HG03135 (cell line): ENCODE measurements around the gene ZFP28.

Source experiments
- ATAC-seq: cut with Tn5 transposase; IDR thresholded peaks from one replicate; pipeline ENCODE4 v1.9.1; 2021; ENCODE audit warnings: mild to moderate bottlenecking, moderate library complexity; ENCODE audit not compliant: unreplicated experiment

ZFP28 gene

GRCh38 chr19:56594783-56595547 lies 56.2 kb downstream of the ZFP28 start, which contains the start of gene ZNF71:
ZNF71 (plus strand) TSS chr19:56595302; CDS start chr19:56601559, 6,257 bp downstream.
- ATAC-seq = peak; percentile 90

- ATAC-seq = peak; percentile 33
Measured at GRCh38 chr19:56595548-56595899, 56.8 kb downstream of the ZFP28 start.

GRCh38 chr19:56596676-56597075 lies 57.9 kb downstream of the ZFP28 start:
- no peak for ATAC-seq

GRCh38 chr19:56597696-56598095 lies 58.9 kb downstream of the ZFP28 start:
- no peak for ATAC-seq

- no peak for ATAC-seq
Measured at GRCh38 chr19:56601375-56601774, 62.6 kb downstream of the ZFP28 start.

- no peak for ATAC-seq
Measured at GRCh38 chr19:56603829-56604228, 65.1 kb downstream of the ZFP28 start.
